Stimulated activated CD8-positive, alpha-beta memory T cell treated with anti-CD3 and anti-CD28 coated beads, Interleukin-2, amount 100 ng/mL, for 48 hours (primary cell): ENCODE results near the gene LCN1.

Experiments used
- DNase-seq, 2 donors: peaks; one replicate each; pipeline ENCODE4 v3.0.0-alpha.2; 2020; ENCODE audit warnings: low read depth in 2 of 2

LCN1 gene

DNA sequence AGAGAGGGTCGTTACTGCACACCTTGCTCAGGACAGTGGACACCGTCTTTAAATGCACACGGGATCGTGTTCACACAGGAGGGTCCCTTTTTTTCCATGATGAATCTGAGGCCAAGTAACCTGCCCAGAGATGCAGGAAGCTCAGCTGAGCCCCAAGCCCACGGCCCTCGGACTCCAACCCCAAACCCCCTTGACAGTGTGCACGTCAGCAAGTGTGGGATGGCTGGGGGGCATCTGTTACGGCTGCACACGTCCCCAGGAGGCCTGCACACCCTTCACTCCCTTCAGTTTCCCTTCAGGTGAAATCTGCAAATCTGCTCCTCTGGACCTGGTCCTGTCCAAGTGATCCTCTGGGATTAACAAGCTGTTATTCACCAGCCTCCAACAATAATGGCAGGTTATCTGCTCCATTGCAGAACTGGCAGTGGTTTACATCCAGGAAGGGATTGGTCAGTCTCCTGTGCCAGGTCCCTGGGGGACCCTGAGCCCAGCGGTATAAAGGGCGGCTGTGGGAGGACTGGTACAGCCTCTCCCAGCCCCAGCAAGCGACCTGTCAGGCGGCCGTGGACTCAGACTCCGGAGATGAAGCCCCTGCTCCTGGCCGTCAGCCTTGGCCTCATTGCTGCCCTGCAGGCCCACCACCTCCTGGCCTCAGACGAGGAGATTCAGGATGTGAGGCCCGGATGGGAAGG is at the start of gene LCN1:
TSS of gene LCN1 (plus strand) at position 525 of the 692 bp plus-strand sequence. CDS start at position 583, 58 bp downstream.
- DNase-seq = no peak

- no peak for DNase-seq
These were observed 49.2 kb upstream of the LCN1 start for GRCh38 chr9:135471791-135472640.

DNA sequence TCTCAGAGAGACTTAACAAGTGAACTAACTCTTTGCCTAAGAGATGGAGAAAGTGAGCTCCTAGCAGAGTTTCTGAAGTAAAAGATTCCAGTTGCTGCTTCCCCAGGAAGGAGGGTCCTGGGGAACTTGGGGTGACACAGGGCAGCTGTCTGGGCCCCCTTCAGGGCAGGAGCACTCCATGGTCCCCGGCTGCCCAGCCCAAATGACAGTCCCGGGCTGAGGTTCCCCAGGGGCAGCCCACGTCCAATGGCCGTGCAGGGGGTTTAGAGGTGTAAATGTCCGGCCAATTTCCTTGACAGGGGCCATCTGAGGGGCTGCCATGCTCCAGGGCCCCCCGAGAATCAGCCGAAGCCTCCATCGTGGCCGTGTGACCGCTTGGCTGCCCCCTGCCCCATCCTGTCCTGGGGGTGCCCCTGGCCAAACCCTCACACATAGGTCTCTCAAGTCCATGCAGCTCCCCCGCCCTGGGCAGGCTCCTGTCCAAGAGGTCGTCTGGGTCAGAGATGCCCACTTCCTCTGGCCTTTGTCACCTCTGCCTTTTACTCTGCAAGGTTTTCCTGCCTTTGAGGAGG is 47.2 kb upstream of the LCN1 start:
- DNase-seq = no peak

GRCh38 chr9:135474915-135475314 is 46.3 kb upstream of the LCN1 start:
- DNase-seq = no peak

DNA sequence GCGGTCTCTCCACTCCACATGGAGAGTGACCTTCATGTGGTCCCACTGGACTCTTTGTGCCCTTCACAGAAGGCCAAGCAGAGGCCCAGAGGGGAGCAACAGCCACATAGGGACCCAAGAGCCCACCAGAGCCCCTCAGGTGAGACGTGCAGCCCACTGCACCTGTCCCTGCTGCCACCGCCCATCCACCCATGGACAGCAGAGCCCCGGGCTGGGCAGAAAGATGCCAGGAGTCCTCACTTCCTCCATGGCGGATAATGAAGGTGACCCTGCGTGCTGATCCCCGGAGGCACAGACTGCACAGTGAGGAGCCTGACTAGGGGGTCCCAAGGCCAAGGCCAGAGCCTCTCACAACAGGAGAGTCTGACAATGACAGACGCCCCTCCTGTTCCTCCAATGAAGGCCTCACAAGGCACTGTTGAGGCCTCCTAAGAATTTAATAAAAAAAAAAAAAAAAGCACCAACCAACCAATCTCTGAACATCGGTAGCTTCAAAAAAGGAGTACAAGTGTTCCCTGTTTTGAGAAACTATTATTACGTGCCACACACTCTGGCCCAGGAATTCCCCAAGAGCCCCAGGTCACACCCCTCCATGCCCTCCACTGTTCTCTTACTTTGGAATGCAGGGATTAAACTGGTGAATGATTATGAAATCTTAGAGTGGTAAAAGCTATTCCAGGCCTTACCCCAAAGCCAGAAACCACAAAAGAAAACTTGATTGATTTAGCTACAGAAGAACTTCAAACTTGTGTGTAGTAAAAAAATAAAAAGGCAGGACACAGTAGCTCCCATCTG is 44.5 kb upstream of the LCN1 start:
- no peak for DNase-seq

DNA sequence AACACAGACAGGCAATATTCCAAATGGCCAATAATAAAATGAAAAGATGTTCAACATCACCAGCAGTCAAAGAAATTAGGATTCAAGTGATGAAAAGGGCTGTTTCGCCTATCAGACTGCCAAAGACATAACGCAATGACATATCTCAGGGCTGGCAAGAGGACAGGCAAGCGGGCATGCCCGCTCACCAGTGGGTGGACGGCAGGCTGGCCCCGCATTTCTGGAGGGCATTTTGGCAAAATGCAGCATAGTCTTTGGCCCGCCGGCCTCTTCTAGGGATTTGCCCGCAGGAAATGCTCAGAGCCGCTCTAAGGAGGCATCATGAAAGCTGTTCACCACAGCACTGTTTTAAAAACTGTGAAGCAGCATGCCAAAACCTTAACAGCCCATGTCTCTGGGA is 43.0 kb upstream of the LCN1 start:
- DNase-seq = no peak

GRCh38 chr9:135478829-135479468 is 42.3 kb upstream of the LCN1 start:
- DNase-seq = no peak

- no peak for DNase-seq
These were observed 41.7 kb upstream of the LCN1 start, which contains the start of gene PPP1R26 for GRCh38 chr9:135479469-135480052. Gene PPP1R26, plus strand, starts transcription at chr9:135479782. Its CDS starts 4,729 bp downstream, at chr9:135484511.

DNA sequence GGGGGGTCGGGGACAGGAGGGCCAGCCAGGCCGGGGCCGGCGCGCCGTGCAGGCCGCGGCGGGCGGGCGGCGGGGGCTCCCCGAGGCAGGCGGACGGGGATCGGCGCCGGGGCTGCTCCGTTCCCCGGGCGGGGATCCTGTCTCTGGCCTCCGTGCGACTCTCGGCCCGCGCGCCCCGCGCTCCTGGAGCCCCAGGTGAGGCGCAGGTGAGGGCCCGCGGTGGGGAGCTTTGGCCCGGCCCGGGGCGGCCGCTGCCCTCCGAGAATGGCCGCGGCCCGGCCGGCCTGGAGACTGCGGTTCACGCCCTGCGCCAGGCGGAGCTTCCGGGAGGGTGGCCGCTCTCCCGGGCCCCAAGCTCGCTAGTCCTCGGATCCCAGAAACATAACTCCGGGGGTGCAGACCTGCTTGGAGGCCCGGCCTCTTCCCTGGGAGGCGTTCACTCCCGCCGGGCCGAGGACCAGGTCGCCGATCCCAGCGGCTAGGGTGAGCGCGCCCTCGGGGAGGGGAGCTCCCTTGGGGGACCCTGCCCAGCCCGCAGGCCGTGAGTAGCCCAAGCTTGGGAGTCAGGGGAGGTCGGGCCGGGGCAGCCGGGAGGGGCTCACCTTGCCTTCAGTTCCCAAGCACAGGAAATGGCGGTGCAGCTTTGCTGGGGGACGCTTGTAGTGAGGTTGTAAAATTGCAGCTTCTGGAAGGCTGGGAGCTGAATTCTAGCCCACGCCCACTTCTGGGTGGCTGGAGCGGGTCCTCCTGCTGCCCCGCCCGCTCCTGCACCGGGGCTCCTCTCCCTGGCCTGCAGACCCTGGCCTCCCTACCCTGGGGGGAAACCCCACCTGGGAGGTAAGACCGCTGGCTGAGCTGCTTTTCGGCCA is 40.9 kb upstream of the LCN1 start:
- no peak for DNase-seq

GRCh38 chr9:135480940-135481310 is 40.3 kb upstream of the LCN1 start:
- no peak for DNase-seq

GRCh38 chr9:135482015-135482754 is 39.1 kb upstream of the LCN1 start:
- DNase-seq = no peak

GRCh38 chr9:135484460-135485277 is 36.6 kb upstream of the LCN1 start:
- no peak for DNase-seq

GRCh38 chr9:135485385-135485784 is 35.9 kb upstream of the LCN1 start:
- DNase-seq = no peak

- no peak for DNase-seq
These were observed 35.4 kb upstream of the LCN1 start for GRCh38 chr9:135485832-135486231.

DNA sequence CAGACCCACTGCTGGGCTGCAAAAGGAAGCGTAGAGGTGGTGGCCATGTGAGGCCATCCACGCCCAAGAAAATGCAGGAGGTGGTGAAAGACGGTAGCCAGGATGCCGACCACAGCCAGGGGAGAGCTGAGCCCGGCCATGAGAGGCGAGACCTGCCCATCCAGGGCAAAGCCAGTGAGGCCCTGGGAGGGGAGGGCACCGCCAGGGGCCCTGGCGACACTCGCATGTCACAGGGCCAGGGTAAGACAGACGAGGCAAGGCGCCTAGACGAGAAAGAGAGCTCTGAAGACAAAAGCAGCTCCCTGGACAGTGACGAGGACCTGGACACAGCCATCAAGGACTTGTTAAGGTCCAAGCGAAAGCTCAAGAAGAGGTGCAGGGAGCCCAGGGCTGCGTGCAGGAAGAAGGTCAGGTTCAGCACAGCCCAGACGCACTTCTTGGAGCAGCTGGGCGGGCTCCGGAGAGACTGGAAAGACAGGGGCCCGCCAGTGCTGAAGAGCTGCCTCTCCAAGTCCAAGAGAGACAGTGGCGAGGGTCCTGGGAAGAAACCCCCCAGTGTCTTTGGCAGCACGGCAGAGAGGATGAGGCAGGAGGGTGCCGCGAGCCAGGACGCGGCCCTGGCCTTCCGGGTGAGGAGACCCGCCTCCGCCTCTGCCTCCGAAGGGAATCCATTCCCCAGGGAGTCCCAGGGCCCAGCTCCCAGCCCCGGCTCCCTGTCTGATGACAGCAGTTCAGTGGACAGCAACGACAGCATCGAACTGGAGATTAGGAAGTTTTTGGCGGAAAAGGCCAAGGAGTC is 34.8 kb upstream of the LCN1 start:
- DNase-seq = no peak

GRCh38 chr9:135487281-135488012 is 33.8 kb upstream of the LCN1 start:
- no peak for DNase-seq

DNA sequence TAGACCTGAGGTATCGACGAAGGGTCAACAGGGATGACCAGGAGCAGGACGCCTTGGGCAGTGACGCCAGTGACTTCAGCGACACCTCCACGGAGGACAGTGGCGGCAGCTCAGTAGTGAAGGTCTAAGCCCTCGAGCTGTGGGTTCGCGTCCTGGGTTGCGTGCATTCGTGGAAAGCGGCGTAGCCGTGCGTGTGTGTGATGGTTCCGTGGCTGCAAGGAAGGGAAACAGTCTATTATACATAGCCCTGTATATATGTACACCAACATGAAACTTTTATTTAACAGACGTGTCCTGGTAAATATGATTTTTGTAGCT is 33.3 kb upstream of the LCN1 start:
- no peak for DNase-seq
